Hematopoietic multipotent progenitor cell treated with erythropoietin and hydrocortisone succinate and interleukin-3 and kit ligand, for 6 days (in vitro differentiated cells): ENCODE measurements around the gene ANKAR.
"Not testable (repeated sequence)": the region's sequence is repeated elsewhere in the genome, so short reads cannot be mapped to it uniquely, and the experiment has no call there.

Experiments
- DNase-seq: peaks from one replicate; pipeline ENCODE4 v3.0.0-alpha.2; 2015

The ANKAR gene, protein sequence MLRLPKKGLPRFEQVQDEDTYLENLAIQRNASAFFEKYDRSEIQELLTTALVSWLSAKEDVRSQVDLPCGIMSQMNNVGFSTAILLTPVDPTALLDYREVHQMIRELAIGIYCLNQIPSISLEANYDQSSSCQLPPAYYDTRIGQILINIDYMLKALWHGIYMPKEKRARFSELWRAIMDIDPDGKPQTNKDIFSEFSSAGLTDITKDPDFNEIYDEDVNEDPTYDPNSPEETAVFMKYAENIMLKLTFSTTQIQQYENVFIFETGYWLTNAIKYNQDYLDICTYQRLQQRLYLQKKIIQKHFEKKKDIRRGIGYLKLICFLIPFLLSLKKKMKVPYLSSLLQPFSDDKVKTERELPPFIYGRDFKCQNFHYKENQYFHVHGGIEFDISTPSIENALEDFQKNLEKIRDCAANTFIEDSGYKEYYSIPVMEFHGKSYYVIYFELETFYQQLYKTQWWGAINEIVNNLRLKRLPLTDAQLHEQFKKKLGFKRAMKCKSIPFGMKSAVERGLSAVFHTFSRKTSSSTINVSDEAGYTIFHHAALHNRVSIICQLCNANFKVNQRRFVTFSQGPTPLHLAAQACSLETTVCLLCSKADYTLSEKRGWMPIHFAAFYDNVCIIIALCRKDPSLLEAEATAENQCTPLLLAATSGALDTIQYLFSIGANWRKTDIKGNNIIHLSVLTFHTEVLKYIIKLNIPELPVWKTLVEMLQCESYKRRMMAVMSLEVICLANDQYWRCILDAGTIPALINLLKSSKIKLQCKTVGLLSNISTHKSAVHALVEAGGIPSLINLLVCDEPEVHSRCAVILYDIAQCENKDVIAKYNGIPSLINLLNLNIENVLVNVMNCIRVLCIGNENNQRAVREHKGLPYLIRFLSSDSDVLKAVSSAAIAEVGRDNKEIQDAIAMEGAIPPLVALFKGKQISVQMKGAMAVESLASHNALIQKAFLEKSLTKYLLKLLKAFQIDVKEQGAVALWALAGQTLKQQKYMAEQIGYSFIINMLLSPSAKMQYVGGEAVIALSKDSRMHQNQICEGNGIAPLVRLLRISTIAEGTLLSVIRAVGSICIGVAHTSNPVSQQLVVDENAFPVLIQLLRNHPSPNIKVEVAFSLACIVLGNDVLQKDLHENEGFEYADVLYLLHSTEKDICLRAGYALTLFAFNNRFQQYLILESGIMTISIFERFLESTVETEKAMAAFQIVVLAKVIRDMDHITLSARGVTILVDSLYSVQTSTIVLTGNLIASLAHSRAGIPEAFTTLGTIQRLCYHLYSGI (N-terminal part only)

DNA sequence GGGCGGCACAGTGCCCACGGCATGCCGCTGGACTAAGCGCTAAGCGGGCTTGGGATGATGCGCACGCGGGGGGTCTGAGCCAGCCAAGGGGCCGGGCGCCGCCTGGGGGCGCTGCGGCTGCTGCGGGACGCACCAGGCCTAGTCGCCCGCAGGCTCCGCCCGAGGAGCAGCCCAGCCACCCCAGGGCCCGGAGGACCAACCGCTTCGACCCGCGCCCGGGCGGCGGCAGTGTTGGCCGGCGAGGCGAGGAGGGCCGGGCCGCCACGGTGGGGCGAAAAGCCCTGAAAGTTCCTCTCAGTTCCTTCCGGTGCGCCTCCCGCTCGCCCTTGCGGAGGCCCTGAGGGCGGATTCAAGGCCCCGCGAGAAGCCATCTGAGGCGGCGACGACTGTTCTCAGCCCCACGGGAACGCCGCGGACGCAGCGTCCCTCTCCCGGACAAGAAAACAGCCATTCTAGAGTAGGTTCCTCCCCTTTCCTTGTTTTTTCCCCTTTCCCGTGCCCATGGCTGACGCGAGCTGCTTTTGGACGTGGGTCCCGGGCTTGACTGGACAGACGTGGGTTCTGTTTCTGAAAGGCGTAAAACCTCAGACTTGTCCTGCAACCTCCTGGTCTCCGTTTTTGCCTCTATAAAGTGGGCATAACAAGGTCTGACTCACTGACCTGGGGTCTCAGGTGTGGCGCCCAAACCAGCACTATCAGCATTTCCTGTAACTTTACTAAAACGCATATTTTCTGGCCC is at the start of gene ANKAR:
TSS of gene ANKAR (plus strand) at position 297 of the 739 bp plus-strand sequence. CDS start 1,821 bp downstream, outside the sequence.
- DNase-seq, result peak; percentile 95

DNA sequence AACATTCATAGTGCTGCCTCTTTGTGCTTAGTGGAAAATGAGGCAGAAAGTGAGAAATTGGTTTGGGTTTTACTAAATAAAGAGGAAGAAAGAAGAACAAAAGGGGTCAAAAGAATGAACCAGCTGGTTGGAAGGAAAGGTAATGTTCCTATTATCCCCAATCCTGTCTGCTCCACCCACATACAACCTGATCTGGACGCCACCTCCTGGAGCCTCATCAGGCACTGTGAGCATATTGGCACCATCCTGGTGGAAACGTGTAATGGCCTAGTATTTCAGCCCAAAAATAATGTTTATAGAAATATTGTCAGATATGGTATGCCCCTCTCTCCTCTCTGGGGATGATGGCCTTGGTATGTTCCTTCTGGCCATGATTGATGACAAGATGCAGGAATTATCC is 48.8 kb upstream of the ANKAR start:
- DNase-seq, result no peak

DNA sequence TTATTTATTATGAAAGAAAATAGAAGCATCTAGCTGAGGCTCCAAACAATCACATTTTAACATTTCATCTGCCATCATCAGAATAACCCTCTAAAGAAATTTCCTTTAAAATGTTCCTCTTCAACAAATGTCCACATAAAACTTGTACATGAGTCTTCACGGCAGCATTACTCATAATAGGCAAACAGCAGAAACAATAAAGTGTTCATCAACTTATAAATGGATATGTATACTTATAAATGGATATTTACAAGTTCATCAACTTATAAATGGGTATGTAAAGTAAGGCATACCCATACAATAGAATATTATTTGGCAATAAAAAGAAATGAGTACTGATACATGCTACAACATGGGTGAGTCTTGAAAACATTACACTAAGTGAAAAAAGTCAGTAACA is 46.7 kb upstream of the ANKAR start:
- no peak for DNase-seq

DNA sequence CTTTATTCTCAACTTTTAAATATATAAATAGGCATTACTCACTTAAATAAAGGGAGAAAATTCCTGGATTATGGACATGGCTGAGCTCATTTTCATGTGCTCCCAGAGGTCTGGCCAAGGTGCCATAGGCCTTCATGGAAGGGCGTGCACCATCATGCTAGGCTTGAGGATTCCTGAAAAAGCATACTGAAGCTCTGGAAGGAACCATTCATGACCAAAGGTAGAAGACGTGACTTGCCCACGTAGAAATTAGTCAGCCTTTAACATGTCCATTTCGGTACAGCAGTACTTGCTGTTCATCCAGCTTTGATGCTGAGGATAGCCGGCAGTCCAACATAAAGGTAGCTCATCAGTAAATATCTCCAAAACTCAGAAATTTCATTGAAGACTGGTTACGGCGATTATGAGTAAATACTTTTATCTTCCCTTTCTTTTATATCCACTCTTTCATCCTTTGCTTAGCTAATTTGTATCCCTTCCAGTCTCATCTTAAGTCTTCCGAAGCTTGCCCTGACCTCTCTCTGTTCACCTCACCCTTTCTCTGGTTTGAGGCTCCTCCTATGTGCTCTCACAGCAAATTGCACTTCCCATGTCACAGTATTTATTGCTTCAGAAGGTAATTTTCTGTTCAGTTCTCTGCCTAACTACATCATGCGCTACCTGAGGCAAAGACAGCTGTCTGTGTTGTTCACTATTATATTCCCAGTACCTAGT is 45.5 kb upstream of the ANKAR start:
- peak; percentile 76 for DNase-seq

DNA sequence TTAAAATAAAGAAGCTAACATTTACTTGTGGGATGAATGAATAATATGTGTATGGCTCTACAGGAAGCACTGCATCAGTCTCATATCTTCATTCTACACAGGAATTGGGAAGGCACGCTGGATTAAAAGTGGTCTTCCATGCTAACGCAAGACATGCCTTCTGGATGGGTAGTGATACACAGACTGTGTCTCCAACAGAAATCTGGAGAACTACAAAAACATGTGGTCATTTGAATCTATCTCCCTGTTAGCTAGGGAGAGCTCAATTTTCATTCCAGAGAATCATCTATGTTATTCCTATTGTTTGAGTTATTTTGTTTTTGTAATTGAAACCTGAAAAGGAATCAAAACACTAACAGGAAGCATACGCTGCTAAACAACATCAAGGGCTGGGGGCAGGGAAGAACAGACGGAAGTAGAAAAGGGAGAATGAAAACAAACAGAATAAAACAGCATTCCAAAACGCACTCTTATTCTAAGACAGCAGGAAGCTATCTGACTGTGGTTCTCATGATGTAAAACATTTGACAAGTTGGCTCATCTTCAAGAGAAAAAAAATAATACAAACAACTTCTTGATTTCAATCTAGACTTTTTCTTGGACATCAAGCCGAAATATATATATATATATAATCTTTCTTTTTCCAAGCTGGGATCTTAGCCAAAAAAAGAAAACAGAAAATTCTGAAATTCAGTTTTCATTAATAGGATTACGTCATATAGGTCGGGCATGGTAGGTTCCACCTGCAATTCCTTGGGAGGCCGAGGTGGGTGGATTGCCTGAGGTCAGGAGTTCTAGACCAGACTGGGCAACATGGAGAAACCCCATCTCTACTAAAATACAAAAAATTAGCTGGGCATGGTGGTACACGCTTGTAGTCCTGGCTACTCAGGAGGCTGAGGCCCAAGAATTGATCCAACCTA is 44.7 kb upstream of the ANKAR start:
- DNase-seq, result no peak

DNA sequence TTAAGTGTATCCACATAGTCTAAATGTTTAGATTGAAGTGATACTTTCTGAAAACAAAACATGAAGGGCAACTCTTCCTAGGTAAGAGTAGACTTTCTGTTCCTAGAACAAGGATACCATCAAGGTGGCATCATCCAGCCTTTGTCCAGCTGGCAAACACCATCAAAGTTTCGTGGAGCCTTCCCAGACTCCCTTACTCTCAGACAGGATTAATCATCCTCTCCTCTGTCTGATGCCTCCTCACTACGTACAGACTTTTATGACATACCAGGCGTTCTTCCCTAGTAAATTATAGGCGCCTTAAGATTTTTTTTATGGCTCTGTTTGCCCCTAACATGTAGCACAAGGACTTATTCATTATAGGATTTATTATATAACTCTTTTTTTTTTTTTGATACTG is 42.6 kb upstream of the ANKAR start:
- no peak for DNase-seq

DNA sequence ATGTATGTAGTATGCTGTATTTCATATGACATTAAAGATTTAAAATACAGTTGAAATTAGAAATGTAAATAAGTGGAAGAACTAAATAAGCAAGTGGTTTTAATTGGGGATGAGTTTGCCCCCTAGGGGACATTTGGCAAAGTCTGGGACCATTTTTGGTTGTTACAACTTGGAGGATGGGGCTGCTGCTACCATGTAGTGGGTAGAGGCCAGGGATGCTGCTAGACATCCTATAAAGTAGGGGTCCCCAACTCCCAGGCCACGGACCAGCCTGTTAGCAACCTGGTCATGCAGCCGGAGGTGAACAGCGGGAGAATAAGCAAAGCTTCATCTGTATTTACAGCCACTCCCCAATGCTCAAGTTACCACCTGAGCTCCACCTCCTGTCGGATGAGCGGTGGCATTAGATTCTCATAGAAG is 41.1 kb upstream of the ANKAR start:
- DNase-seq, result peak; percentile 76

DNA sequence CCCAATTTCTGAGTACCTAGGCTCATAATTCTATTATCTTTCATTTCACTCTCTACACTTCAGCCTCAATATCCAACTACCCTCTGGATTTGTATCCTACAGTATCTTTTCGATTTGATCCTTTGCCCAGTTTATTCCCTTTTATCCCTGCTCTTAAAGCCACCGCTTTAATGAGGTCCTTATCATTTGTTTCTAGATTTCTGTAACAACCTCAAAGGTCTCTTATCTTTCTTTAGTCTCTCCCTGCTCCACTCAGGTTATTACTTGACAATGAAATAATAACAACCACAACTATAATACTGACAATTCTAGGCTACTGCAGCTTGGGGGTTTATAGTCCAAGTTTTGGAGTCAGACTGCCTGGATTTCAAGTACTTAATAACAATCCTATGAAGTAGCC is 39.1 kb upstream of the ANKAR start:
- no peak for DNase-seq

DNA sequence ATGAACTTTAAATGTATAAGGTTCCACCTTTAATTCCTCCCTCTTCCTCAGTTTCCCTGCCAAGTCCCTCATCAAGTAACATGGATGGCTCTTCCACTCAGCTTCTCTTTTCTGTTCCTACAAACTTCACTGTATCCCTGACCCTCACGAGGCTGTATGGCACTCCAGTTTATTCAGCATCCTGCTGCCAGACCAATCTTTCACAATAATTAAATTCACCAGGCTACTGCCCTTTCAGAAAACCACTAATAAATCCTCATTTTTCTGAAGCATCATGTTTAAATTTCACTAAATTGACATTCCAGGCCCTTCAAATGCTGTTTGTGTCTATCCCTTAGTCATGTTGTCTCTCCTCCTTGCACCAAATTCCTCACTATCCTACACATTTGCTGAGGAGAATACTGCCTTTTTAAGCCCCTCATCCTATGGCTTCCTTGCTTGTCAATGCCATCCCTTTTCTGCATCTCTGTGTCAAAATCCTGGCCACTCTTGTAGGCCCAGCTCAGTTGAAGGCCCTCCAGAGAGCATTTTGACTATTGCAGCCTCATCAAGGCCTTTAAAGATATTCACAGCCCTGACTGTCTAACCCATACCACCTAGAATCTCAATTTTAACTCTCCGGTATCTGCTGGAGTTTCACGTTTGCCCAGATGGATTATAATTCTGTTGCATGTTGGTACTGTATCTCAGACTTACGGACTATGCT is 36.0 kb upstream of the ANKAR start:
- no peak for DNase-seq

DNA sequence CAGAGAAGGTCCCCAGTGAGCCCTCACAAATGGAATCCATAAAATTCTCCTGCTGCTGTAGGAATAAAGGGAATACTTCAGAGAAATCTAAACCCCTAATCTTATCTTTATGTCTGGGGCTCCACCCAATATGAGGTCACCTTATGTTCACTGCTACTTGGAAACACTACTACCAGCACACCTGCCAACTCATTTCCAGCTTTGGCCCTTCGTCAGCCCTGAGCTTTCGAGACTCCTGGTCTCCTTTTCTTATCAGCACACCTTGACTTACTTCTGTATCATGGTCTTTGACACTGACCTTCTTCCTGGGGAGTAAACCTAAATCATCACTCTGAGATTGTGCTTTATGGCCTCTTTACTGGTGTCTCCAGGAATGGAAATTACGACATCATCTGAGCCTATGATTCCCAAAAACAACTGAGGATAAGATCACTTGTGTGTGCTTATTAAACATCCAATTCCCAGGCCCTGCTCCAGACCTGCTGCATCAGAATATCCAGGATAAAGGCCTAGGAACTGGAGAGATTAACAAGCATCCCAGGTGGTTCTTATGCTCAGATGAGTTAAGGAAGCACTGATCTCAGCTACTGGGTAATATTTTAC is 35.4 kb upstream of the ANKAR start:
- no peak for DNase-seq

DNA sequence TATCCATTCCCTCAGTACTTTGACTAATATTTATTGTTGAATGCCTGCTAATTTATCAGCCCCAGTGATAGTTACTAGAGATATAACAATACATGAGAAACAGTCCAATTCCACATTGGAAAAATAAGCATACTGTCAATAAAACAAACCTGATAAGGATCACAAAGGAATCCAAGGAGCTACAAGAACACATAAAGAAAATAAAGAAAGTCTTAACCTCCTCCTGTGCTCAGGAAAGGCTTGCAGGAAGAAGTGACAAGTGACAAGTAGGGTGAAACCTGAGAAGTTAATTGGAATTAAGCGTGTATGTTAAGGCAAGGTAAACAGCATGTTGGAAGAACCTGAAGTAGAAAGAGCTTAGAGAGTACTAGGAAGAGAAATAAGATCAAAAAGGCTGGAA is 33.5 kb upstream of the ANKAR start:
- DNase-seq, result no peak

DNA sequence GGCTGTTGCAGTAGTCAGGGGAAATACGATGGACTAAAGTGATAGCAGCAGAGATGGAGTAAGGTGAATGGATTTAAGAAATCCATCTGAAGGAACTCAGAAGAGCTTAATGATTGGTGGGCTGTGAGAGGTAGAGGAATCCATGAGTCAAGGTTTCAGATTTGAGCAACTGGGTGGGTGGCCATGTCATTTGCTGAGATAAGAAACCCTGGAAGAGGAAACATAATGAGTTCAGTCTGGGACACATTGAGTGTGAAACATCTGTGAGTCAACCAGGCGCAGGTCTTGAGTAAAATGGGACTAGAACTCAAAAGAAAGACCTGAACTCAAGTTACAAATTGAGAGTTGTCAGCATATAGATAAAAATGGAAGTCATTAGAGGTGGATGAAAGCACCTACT is 32.9 kb upstream of the ANKAR start:
- DNase-seq, result no peak

DNA sequence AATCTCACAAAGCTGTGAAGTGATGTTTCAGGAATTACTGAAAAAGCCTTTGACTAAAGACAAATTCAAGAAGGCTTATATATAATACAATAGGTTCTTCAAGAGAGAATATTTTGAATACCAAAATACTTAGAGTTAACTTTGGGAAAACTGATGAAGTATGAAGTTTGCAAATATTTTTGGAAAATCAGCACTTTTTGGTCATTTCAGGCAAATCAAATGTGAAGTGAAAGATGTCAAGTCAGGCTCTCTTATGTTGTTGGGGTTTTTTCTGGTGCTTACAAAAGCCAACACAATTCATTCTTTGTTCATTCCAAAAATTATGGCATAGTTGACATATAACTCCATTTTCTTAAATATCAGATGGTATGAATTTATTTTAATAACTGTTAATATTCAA is 27.9 kb upstream of the ANKAR start:
- DNase-seq, result no peak

DNA sequence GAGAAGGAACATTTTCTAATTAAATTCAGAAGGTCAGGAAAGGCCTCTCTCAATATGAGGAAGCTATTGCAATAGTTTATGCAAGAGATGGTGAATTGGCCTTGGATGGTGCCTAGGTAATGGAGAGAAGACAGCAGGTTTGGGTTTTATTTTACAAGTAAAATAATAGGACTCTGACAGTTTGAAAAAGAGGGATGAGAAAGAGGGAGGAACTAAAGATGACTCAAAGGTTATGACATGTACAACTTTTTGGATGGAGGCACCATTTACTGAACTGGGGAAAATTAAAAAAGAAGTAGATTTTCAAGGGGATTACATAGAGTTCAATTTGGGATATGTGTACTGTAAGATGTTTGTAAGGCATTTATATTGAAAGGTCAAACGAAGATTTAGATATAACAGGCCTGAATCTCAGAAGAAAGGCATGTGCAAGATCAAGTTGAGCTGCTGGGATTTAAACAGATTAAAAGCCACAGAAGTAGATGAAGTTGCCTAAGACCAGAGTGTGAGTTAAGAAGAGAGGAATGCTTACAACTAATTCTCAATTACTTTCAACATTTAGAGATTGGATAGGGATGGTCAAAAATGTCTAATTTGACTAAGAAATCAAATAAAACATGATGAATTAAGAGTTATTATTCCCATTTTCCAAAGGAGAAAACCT is 25.5 kb upstream of the ANKAR start:
- no peak for DNase-seq

DNA sequence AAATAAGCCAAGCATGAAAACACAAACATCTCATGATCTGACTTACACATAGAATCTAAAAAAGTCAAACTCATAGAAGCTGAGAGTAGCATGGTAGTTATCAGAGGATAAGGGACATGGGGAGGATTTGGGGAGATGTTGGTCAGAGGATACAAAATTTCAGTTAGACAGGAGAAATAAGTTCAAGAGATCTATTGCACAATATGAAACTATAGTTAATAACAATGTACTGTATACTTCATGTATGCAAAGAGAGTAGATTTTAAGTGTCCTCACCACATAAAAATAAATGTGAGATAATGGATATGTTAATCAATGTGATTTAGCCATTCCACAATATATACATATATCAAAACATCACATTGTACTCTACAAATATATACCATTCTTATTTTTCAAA is 23.2 kb upstream of the ANKAR start:
- no peak for DNase-seq

DNA sequence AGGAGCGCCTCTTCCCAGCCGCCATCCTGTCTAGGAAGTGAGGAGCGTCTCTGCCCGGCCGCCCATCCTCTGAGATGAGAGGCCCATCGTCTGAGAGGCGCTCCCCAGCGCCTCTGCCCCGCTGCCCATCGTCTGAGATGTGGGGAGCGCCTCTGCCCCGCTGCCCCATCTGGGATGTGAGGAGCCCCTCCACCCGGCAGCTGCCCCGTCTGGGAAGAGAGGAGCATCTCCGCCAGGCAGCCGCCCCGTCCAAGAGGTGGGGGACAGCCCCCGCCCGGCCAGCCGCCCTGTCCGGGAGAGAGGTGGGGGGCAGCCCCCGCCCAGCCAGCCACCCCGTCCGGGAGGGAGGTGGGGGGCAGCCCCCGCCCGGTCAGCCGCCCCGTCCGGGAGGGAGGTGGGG is 21.0 kb upstream of the ANKAR start:
- DNase-seq, result not testable (repeated sequence)

DNA sequence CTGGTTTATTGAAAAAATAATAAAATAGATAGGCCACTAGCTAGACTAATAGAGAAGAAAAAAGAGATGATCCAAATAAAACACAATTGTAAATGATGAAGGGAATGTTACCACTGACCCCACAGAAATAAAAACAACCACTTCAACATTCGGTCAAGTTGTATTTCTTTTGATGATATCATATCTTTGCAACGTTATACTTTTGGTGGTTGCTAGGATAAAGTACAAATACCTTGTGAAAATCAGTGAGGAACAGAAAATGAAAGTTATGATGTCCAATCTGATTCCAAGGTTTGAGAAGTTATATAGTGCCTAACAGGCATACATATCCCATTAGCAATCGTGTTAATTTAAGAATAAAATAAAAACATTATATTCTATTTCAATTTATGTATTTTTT is 19.8 kb upstream of the ANKAR start:
- no peak for DNase-seq

DNA sequence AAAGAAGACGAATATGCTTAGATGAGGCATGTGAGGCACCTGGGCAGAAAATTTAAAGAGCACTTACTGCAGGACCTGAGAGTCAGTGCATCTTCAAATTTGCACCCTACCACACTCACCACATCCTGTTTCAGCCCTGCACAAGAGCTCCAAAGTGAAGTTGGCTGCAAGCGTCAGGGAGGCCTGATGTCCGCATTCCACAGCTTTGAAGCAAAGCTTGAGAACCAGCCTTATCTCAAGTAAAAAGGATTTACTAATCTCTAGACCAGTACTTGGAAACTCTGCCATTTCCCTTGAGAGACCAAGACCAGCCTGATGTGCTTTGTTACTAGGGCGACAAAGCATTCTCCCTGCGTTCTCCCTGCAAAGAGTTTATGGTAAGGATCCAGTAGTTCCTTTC is 16.6 kb upstream of the ANKAR start:
- DNase-seq, result peak; percentile 42
